ENCODE results near the gene TTC21B.
A peak's percentile ranks its signal among the peaks of the same experiment; 100 is the strongest.

TTC21B gene

GRCh38 chr2:165833156-165833555 lies 120.4 kb downstream of the TTC21B start:
- Mint-ChIP-seq H3K9me3 (no peaks in the 10 kb centered on the region), H3K27ac (no peak overlapping the region), H3K36me3 (ENCODE audit: low read depth) (no peaks in the 10 kb centered on the region), H3K4me1 (peaks cover 15% of the 10 kb centered on the region), H3K4me3 (no peak overlapping the region), H3K27me3 (ENCODE audit: low read depth, poor library complexity) (no peaks in the 10 kb centered on the region)
- TF ChIP-seq CTCF (IDR thresholded peaks at IDR 0.05) = no peak
- no peak for DNase-seq

DNA sequence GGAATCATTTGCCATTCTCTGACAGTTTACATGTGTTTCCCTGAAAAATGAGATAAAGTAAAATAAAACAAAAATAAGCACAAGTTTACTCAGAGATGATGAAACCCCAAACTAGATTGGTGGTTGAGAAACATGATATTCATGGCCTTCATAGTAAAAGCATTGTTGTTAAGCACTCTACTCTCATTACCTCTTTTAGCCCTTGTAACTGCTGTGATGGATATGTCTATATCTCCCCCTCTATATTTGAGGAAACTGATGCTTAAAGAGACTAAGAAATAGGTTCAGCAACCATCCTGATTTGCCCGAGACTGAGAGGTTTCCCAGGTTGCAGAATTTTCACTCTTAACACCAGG lies 125.7 kb downstream of the TTC21B start:
- Mint-ChIP-seq H3K36me3 (ENCODE audit: low read depth) (no peaks in the 10 kb centered on the region), H3K27ac (no peak overlapping the region), H3K27me3 (ENCODE audit: low read depth, poor library complexity) (no peaks in the 10 kb centered on the region), H3K4me1 (no peaks in the 10 kb centered on the region), H3K4me3 (no peak overlapping the region), H3K9me3 (no peaks in the 10 kb centered on the region)
- no peak for TF ChIP-seq CTCF (IDR thresholded peaks at IDR 0.05)
- no peak for DNase-seq

DNA sequence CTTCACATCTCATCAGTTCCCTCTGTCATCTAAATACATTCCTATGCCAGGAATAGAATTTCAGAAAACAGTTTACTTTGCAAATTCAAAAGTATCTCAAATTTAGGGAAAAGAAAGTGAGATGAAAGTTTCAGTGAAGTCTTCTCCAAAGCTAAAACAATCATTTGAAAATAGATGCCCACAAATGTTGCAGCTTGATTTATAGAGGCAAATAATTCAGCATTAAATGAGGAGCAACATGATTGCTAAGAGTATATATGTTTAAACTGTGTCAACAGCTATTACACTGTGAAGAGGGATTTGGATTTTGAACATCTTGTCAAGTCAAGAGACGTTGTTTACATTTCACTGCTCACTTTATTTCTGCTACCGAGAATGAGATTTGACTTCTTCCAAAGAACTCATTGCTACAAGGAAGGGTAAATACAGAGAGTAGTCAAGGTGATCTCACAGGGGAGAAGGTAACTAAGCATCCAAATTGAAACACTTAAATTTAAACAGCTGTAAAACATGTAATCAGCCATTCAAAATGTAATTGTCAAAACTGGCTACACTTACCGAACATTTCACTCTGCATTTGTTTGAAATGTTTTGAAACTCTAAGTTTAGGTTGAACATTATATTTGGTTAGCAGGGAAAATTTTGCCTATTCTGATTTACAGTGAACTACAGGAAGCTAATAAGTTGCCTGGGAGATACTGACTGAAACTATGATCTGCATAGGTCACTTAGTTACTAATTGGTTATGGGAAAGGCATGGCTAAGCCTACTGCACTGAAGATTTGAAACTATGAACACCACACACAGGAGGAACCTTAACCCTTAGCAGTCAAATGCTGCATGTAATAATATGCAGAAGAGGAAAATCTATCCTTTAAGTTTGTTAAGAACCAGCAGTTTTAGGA lies 126.3 kb downstream of the TTC21B start:
- Mint-ChIP-seq H3K27ac (peak overlapping the region; percentile 22), H3K4me3 (no peak overlapping the region), H3K9me3 (no peaks in the 10 kb centered on the region), H3K36me3 (ENCODE audit: low read depth) (no peaks in the 10 kb centered on the region), H3K27me3 (ENCODE audit: low read depth, poor library complexity) (no peaks in the 10 kb centered on the region), H3K4me1 (no peaks in the 10 kb centered on the region)
- DNase-seq = no peak
- TF ChIP-seq CTCF (IDR thresholded peaks at IDR 0.05) = no peak

- H3K36me3 Mint-ChIP-seq (ENCODE audit: low read depth) = no peaks in the 10 kb centered on the region
- H3K9me3 Mint-ChIP-seq = no peaks in the 10 kb centered on the region
- TF ChIP-seq CTCF (IDR thresholded peaks at IDR 0.05) = no peak
- no peaks in the 10 kb centered on the region for H3K4me1 Mint-ChIP-seq
- H3K27ac Mint-ChIP-seq = no peak overlapping the region
- DNase-seq = no peak
- H3K4me3 Mint-ChIP-seq = no peak overlapping the region
- H3K27me3 Mint-ChIP-seq (ENCODE audit: low read depth, poor library complexity) = no peaks in the 10 kb centered on the region
These were observed 128.5 kb downstream of the TTC21B start for GRCh38 chr2:165825041-165825440.

Data from nephron progenitor cell (in vitro differentiated cells).